ENCODE results near the gene SLC45A1.

Gene SLC45A1

GRCh38 chr1:8312235-8313218 is 5.4 kb upstream of the SLC45A1 start:
- DNase-seq, result no peak

GRCh38 chr1:8313231-8313630 is 4.7 kb upstream of the SLC45A1 start:
- DNase-seq, result no peak

GRCh38 chr1:8314346-8315280 is 3.3 kb upstream of the SLC45A1 start:
- no peak for DNase-seq

- DNase-seq, result no peak
These were observed 2.1 kb upstream of the SLC45A1 start for GRCh38 chr1:8315573-8316475.

- DNase-seq, result no peak
These were observed 522 bp downstream of the SLC45A1 start for GRCh38 chr1:8318436-8318835.

- DNase-seq, result no peak
These were observed 3.7 kb downstream of the SLC45A1 start for GRCh38 chr1:8321612-8322011.

- no peak for DNase-seq
These were observed 5.8 kb downstream of the SLC45A1 start for GRCh38 chr1:8323706-8324105.

- DNase-seq, result no peak
These were observed 6.4 kb downstream of the SLC45A1 start for GRCh38 chr1:8324176-8324810.

- no peak for DNase-seq
These were observed 7.9 kb downstream of the SLC45A1 start for GRCh38 chr1:8325771-8326170.

- no peak for DNase-seq
These were observed 8.4 kb downstream of the SLC45A1 start for GRCh38 chr1:8326265-8326664.

GRCh38 chr1:8328271-8328670 is 10.4 kb downstream of the SLC45A1 start:
- no peak for DNase-seq

- no peak for DNase-seq
These were observed 11.5 kb downstream of the SLC45A1 start for GRCh38 chr1:8329439-8329838.

- DNase-seq, result no peak
These were observed 11.9 kb downstream of the SLC45A1 start for GRCh38 chr1:8329858-8330257.

GRCh38 chr1:8330271-8331125 is 12.6 kb downstream of the SLC45A1 start:
- no peak for DNase-seq

GRCh38 chr1:8332806-8333205 is 14.9 kb downstream of the SLC45A1 start:
- no peak for DNase-seq

GRCh38 chr1:8333246-8333987 is 15.5 kb downstream of the SLC45A1 start:
- DNase-seq, result no peak

- no peak for DNase-seq
These were observed 16.4 kb downstream of the SLC45A1 start for GRCh38 chr1:8334106-8334851.

GRCh38 chr1:8335246-8335645 is 17.3 kb downstream of the SLC45A1 start:
- DNase-seq, result no peak

- no peak for DNase-seq
These were observed 20.0 kb downstream of the SLC45A1 start for GRCh38 chr1:8337776-8338525.

Data from NK-92 treated with Interleukin-12 subunit alpha and Interleukin-12 subunit beta, amount 100 ng/mL, for 24 hours (cell line).